WTC11 (cell line): ENCODE results near the gene SMYD1.

Experiments
- CTCF ChIP-seq: fragments of 200-600 bp; IDR thresholded peaks from 2 replicates; pipeline ENCODE4 v1.8.0; 2022; ENCODE audit warnings: antibody characterized with exemption
- SP1 ChIP-seq: sonication (generic); formaldehyde crosslinking; conservative IDR thresholded peaks from 2 replicates; pipeline ENCODE4 v1.8.1; 2022; ENCODE audit warnings: missing genetic modification reagents

GRCh38 chr2:88074150-88074549 lies 6.5 kb downstream of the SMYD1 start:
- TF ChIP-seq SP1 (CRISPR knock-in tag), result no peak
- TF ChIP-seq CTCF, result no peak
